Measurements from ENCODE around the gene RGS8.

DNA sequence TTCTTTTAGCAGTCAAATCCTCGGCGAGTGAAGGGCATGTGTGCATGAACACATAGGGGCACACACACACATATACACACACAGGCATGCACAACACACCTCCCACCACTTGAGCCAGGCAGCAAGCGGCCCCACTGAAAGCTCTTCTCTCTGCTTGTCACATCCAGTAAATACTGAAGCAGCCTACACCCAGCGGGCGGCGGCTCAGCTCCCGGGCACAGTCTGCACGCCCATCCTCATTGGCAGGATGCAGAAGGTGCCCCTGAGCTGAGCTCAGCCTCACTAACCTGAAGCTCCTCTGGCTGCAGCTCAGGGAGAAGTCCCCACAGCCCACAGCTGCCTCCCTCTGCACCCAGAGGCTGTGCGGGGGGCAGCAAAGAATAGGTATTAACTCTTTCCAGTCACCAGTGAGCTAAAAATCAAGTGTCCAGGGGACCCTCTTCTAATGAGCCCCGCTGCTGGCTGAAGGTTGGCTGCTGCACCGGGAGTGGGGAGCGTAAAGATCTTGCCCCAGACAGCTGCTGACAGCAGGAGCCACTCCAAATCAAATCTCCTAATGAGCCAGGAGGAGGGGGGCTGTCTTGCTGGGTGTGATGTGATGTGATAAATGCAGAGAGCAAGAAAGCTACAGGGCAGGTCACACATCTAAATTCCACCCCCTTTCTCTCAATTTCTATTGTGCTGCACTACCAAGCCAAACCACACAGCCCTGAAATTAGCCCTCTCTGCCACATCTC lies 12.5 kb downstream of the RGS8 start:
- TF ChIP-seq ARNT (IDR thresholded peaks at IDR 0.05) (no peak), FOXM1 (IDR thresholded peaks at IDR 0.05; ENCODE audit: borderline replicate concordance) (no peak), ELF4 (IDR thresholded peaks at IDR 0.05) (no peak), TARDBP (IDR thresholded peaks at IDR 0.05) (no peak), ZNF384 (IDR thresholded peaks at IDR 0.05) (no peak), FOXK2 (IDR thresholded peaks at IDR 0.05) (no peak)

Data from HEK293T (cell line).